GM18873 (cell line): Measurements from ENCODE around the gene MAP4.

Experiments used
- ATAC-seq: cut with Tn5 transposase; IDR thresholded peaks from one replicate; pipeline ENCODE4 v1.9.1; 2021; ENCODE audit warnings: mild to moderate bottlenecking, moderate library complexity, moderate number of reproducible peaks; ENCODE audit not compliant: unreplicated experiment, low FRiP score

Gene MAP4

GRCh38 chr3:47870702-47871260 lies 145.4 kb downstream of the MAP4 start:
- no peak for ATAC-seq

- ATAC-seq = no peak
Measured at GRCh38 chr3:47870156-47870555, 146.1 kb downstream of the MAP4 start.

GRCh38 chr3:47868306-47868705 lies 147.9 kb downstream of the MAP4 start:
- no peak for ATAC-seq

- no peak for ATAC-seq
Measured at GRCh38 chr3:47867451-47868044, 148.7 kb downstream of the MAP4 start.

GRCh38 chr3:47865192-47865591 lies 151.0 kb downstream of the MAP4 start:
- no peak for ATAC-seq

- no peak for ATAC-seq
Measured at GRCh38 chr3:47863391-47864128, 152.7 kb downstream of the MAP4 start.

- no peak for ATAC-seq
Measured at GRCh38 chr3:47859956-47860605, 156.1 kb downstream of the MAP4 start.

GRCh38 chr3:47857151-47857550 lies 159.1 kb downstream of the MAP4 start:
- ATAC-seq = no peak

- no peak for ATAC-seq
Measured at GRCh38 chr3:47856669-47857068, 159.5 kb downstream of the MAP4 start.

- ATAC-seq = no peak
Measured at GRCh38 chr3:47855461-47856383, 160.5 kb downstream of the MAP4 start.

GRCh38 chr3:47854720-47855455 lies 161.3 kb downstream of the MAP4 start:
- no peak for ATAC-seq

- no peak for ATAC-seq
Measured at GRCh38 chr3:47854267-47854666, 161.9 kb downstream of the MAP4 start.

GRCh38 chr3:47852604-47853602 lies 163.3 kb downstream of the MAP4 start:
- ATAC-seq = no peak

GRCh38 chr3:47851888-47852603 lies 164.2 kb downstream of the MAP4 start:
- ATAC-seq = no peak

GRCh38 chr3:47850564-47851410 lies 165.4 kb downstream of the MAP4 start:
- no peak for ATAC-seq

GRCh38 chr3:47849699-47850563 lies 166.3 kb downstream of the MAP4 start:
- no peak for ATAC-seq
